ENCODE data around the gene SH2D3C. TPM values are rescaled to one million over a fixed set of nuclear protein-coding genes. Genes with fewer than 3 reads are reported as not detected.

Gene SH2D3C, protein sequence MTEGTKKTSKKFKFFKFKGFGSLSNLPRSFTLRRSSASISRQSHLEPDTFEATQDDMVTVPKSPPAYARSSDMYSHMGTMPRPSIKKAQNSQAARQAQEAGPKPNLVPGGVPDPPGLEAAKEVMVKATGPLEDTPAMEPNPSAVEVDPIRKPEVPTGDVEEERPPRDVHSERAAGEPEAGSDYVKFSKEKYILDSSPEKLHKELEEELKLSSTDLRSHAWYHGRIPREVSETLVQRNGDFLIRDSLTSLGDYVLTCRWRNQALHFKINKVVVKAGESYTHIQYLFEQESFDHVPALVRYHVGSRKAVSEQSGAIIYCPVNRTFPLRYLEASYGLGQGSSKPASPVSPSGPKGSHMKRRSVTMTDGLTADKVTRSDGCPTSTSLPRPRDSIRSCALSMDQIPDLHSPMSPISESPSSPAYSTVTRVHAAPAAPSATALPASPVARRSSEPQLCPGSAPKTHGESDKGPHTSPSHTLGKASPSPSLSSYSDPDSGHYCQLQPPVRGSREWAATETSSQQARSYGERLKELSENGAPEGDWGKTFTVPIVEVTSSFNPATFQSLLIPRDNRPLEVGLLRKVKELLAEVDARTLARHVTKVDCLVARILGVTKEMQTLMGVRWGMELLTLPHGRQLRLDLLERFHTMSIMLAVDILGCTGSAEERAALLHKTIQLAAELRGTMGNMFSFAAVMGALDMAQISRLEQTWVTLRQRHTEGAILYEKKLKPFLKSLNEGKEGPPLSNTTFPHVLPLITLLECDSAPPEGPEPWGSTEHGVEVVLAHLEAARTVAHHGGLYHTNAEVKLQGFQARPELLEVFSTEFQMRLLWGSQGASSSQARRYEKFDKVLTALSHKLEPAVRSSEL
- 10 to 100 TPM in 1 of 4 donors, 1 to 10 TPM in 3; 2.6 to 10.1 (median 3.9) TPM for total RNA-seq

DNA sequence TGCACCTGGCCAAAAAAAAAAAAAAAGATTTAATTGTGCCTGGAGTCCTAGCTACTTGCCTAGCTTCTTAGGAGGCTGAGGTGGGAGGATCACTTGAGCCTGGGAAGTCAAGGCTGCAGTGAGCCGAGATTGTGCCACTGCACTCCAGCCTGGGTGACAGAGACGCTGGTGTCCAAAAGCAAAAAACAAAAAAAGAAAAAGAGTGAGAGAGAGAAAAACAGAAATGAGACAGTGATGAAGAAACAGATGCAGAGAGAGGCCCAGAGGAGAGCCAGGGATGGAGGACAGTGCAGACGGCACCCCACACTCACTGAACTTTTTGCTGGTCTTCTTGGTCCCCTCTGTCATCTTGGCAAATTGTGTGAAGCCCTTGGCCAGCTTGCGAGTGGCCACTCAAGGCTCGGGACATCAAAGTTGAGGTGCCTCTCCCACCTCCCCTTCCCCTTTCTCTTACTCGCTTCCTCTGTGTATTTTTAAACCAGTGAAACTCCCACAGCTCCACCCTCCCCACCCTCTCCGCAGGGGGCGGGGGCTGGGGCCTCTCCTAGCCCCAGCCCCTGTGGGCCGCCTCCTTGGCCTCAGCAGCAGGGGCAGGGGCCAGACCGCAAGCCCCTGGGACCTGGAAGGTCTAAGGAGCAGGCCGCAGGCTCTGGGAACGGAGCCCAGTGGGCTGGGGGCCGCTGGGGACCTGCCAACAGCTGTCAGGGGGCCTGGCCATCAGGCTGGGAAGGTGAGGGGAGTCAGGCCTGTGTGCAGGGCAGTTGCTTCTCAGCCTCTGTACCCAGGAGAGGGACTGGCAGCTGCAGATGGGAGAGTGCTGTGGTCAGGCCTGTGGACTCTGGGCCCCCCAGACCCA is at the start of gene SH2D3C:
SH2D3C (minus strand) TSS at position 387 of the 856 bp plus-strand sequence; CDS start at position 348, 39 bp downstream.
- TF ChIP-seq POLR2A (IDR thresholded peaks at IDR 0.05) (peak; percentile 16), POLR2AphosphoS5 (IDR thresholded peaks at IDR 0.05) (peak in 1 of 3 donors; percentile 36)
- TF ChIP-seq, protein P1, sequence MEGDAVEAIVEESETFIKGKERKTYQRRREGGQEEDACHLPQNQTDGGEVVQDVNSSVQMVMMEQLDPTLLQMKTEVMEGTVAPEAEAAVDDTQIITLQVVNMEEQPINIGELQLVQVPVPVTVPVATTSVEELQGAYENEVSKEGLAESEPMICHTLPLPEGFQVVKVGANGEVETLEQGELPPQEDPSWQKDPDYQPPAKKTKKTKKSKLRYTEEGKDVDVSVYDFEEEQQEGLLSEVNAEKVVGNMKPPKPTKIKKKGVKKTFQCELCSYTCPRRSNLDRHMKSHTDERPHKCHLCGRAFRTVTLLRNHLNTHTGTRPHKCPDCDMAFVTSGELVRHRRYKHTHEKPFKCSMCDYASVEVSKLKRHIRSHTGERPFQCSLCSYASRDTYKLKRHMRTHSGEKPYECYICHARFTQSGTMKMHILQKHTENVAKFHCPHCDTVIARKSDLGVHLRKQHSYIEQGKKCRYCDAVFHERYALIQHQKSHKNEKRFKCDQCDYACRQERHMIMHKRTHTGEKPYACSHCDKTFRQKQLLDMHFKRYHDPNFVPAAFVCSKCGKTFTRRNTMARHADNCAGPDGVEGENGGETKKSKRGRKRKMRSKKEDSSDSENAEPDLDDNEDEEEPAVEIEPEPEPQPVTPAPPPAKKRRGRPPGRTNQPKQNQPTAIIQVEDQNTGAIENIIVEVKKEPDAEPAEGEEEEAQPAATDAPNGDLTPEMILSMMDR (IDR thresholded peaks at IDR 0.05) = no peak
- in situ Hi-C loops (cut with MboI; ENCODE audit: low pct_ligation_motif_present in 1 of 4, low pct_unique_long_range_greater_than_20kb in 1 of 4, low sequenced_read_pairs in 3 of 4) (loop anchor here in 1 of 4 donors (25.0 kb wide), 1 partner anchor 134 kb away; the partner anchor contains the start of gene ST6GALNAC4), intact Hi-C loops (cut with DNase I; ENCODE audit: low total_unique reads) (no loop called here)
- DNase-seq = peak; percentile 66
- 48 to 52% methylated on average over 2 to 13 of the region's 13 CpGs for WGBS, 2 donors (ENCODE audit: low coverage in 1 of 2)
- H3K4me1 ChIP-seq = peaks cover 0 to 11% (median 5%) of the 10 kb centered on the region in 4 donors
- no peaks in the 10 kb centered on the region for H3K27me3 ChIP-seq
- H3K9me3 ChIP-seq = no peaks in the 10 kb centered on the region
- H3K36me3 ChIP-seq = no peaks in the 10 kb centered on the region
- H3K4me3 ChIP-seq = peak within 1 kb of the TSS in 1 of 4 donors; percentile 27
- peak within 1 kb of the TSS; percentile 66 to 85 (median 74) for H3K27ac ChIP-seq

DNA sequence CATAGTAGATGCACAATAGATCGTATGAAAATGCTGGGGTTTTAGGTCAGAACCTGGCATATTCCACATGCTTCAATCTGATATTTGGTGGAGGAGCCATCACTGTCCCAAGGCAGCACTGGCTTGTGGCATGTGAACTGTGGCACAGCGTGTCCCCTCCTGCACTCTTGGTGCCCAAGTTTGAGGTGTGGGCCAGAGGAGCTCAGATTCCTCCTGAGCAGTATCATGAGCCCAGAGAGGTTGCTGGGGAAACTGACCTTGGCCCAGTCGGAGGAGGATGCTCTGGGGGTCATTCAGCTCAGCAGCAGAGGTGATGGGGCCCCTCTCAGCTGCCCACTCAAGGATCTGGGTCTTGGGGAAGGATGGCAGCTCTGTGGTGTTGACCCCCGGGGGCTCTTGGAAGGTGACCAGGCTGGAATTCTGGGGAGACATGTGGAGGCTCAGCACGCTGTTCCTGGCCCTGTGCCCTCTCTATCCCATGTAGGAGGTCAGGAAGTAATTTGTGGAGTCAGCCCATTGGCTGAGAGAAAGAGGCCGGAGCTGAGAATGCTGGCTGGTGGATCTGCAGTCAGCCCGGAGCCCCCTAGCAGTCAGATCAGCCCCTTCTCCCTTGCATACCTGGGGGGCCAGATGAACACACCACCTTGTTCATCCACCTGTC is 47.9 kb upstream of the SH2D3C start:
- H3K27me3 ChIP-seq = peaks cover 14% of the 10 kb centered on the region
- 58% methylated on average over 7 of the region's 7 CpGs; no CpG with 5 or more reads in 1 of the 2 donors for WGBS, 2 donors (ENCODE audit: low coverage in 1 of 2)
- no peak for DNase-seq
- peaks cover 0 to 31% (median 13%) of the 10 kb centered on the region in 4 donors for H3K4me1 ChIP-seq
- no peak overlapping the region for H3K27ac ChIP-seq
- in situ Hi-C loops (cut with MboI; ENCODE audit: low pct_ligation_motif_present in 1 of 4, low pct_unique_long_range_greater_than_20kb in 1 of 4, low sequenced_read_pairs in 3 of 4) (no loop called here), intact Hi-C loops (cut with DNase I; ENCODE audit: low total_unique reads) (no loop called here)
- no peaks in the 10 kb centered on the region for H3K9me3 ChIP-seq
- H3K36me3 ChIP-seq = no peaks in the 10 kb centered on the region
- TF ChIP-seq, protein P1 (IDR thresholded peaks at IDR 0.05) = no peak
- TF ChIP-seq EP300 (IDR thresholded peaks at IDR 0.05; ENCODE audit: low read depth) (no peak), POLR2A (IDR thresholded peaks at IDR 0.05) (no peak), POLR2AphosphoS5 (IDR thresholded peaks at IDR 0.05) (no peak)
- no peak overlapping the region for H3K4me3 ChIP-seq

DNA sequence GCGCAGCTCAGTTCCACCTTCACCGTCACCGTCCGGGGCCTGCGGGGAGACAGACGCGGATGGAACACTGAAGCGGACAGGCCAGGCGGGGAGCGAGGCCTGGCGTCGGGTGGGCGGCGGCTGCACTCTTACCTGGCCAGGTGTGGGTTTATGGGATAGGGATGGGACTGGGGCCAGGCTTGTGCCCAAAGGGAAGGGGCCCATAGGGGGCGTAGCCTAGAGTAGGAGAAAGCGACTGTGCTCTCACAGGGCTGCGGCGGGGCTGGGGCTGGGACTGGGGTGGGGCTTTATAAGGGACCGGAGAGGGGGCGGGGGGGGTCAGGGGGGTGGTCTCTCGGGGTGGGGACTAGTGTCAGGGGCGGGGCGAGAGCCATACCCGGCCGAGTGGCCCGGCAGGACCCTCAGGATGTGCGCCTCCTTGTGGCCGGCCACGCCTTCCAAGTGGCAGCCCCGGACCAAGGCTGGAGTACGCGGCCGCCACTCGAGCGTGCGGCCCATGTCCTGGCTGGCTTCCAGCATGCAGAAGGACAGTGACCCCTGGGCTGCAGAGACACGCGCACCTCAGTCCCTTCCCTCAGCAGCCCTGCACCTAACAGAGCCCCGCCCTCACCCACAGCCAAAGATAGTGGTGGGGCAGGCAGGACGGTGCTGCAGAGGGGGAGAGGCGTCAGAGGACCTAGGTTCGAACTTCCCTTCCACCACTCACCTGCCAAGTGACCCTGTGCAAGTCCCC is 47.0 kb upstream of the SH2D3C start:
- no peaks in the 10 kb centered on the region for H3K9me3 ChIP-seq
- H3K4me1 ChIP-seq = peaks cover 0 to 31% (median 13%) of the 10 kb centered on the region in 4 donors
- 40% methylated on average over 31 of the region's 42 CpGs; no CpG with 5 or more reads in 1 of the 2 donors for WGBS, 2 donors (ENCODE audit: low coverage in 1 of 2)
- intact Hi-C loops (cut with DNase I; ENCODE audit: low total_unique reads) = no loop called here
- no peak overlapping the region for H3K4me3 ChIP-seq
- H3K27ac ChIP-seq = no peak overlapping the region
- in situ Hi-C loops (cut with MboI; ENCODE audit: low pct_ligation_motif_present in 1 of 4, low pct_unique_long_range_greater_than_20kb in 1 of 4, low sequenced_read_pairs in 3 of 4) = no loop called here
- H3K27me3 ChIP-seq = peaks cover 14% of the 10 kb centered on the region
- no peaks in the 10 kb centered on the region for H3K36me3 ChIP-seq
- TF ChIP-seq, protein P1 (IDR thresholded peaks at IDR 0.05) = peak in 4 of 5 experiments; percentile 22 to 53 (median 41)
- TF ChIP-seq POLR2A (IDR thresholded peaks at IDR 0.05) (no peak), EP300 (IDR thresholded peaks at IDR 0.05; ENCODE audit: low read depth) (no peak), POLR2AphosphoS5 (IDR thresholded peaks at IDR 0.05) (no peak)
- DNase-seq = peak; percentile 59

Measured in transverse colon (tissue), 4 donors.